Right cardiac atrium (tissue), 5 donors: ENCODE data around the gene STT3A. TPM values are rescaled to one million over a fixed set of nuclear protein-coding genes. Genes with fewer than 3 reads are reported as not detected.
A peak's percentile ranks its signal among the peaks of the same experiment; 100 is the strongest.

Experiments
- ATAC-seq, 2 donors: fragments of 200-7000 bp; cut with Tn5 transposase; one replicate each; pipeline versions ENCODE4 v1.8.0 to v1.9.1; 2020; ENCODE audit warnings: moderate library complexity in 2 of 2, mild to moderate bottlenecking in 1 of 2
- DNase-seq, 3 donors: peaks; one replicate each; pipeline ENCODE4 v3.0.0-alpha.2; 2020
- H3K27ac ChIP-seq: one replicate; pipeline ENCODE4 v1.5.1; 2013; ENCODE audit warnings: mild to moderate bottlenecking, low read length, control low read depth, moderate library complexity
- H3K27me3 ChIP-seq: one replicate; pipeline ENCODE4 v1.6.1; 2013; ENCODE audit not compliant: control insufficient read depth, insufficient read depth
- H3K4me1 ChIP-seq: one replicate; pipeline ENCODE4 v1.6.1; 2013; ENCODE audit warnings: low read length; ENCODE audit not compliant: control insufficient read depth, insufficient read depth
- H3K4me3 ChIP-seq: one replicate; pipeline ENCODE4 v1.5.1; 2013; ENCODE audit warnings: low read length, control low read depth
- H3K9me3 ChIP-seq: one replicate; pipeline ENCODE4 v1.6.1; 2013; ENCODE audit warnings: low read length; ENCODE audit not compliant: control insufficient read depth
- WGBS: extraction: QIAGEN DNeasy Blood & Tissue Kit; methylation state at CpG from one replicate; pipeline ENCODE4 v1.1.7; 2013; 5-methylcytosine and 5-hydroxymethylcytosine counted together
- intact Hi-C, 4 donors: fragments of 100-400 bp; cut with DNase I; formaldehyde crosslinking; loops; one replicate each; pipeline versions ENCODE4 v1.11.0 to v1.14.0; 2022 to 2023
- polyA plus RNA-seq: library from polyadenylated mRNA; stranded (reverse); fragments of 200-250 nt; gene quantifications from one replicate; pipeline ENCODE4 v1.2.3, GENCODE V29; 2013
- total RNA-seq, 4 donors: library from RNA; stranded (reverse); fragmentation: NEBNext Ultra II Directional; extraction: Animal tissue kit (Norgen Biotek cat#: 25700); gene quantifications; one replicate each; pipeline ENCODE4 v1.2.1, GENCODE V29; 2021
- donor health status: healthy with polysubstance abuse.
- donor health status: DM: no; HTN: yes; CAD: no.
- donor health status: DM: no; HTN: no; CAD: no.
- donor health status: DM: no; HTN: yes; CAD: no; lungs with severe emphysema.
- donor health status: DM: yes; HTN: yes; CAD: no.

Gene STT3A
- total and polyA plus RNA-seq, 5 donors: 33.0 to 90.9 (median 74.3) TPM

DNA sequence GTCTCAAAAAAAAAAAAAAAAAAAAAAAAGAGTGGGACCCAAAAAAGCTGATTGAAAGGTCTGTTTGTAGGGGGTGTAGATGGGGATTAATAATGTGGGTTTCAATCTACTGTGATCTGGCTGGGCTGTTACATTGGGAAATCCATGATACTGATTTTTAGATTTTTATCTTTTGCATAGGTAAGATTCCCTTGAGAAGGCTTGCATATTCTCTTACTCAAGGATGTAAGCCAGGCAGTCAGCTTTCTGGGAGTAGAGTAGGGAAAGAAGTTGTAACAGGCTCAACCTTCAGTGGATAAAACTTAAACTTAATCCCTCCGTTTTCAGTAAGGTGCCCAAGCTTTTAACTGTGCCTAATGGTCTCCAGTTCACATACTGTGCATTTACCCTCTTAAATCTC lies 30.4 kb downstream of the STT3A start:
- peaks cover 5% of the 10 kb centered on the region for H3K4me1 ChIP-seq
- no peak overlapping the region for H3K27ac ChIP-seq
- 77% methylated on average over 1 of the region's 1 CpG for WGBS
- ATAC-seq (no peak), DNase-seq (no peak)
- intact Hi-C loops: loop anchor here in 1 of 4 donors (10.0 kb wide), 1 partner anchor 252 kb away; no protein-coding TSS in a partner anchor
- no peaks in the 10 kb centered on the region for H3K27me3 ChIP-seq
- no peak overlapping the region for H3K4me3 ChIP-seq
- H3K9me3 ChIP-seq: no peaks in the 10 kb centered on the region

DNA sequence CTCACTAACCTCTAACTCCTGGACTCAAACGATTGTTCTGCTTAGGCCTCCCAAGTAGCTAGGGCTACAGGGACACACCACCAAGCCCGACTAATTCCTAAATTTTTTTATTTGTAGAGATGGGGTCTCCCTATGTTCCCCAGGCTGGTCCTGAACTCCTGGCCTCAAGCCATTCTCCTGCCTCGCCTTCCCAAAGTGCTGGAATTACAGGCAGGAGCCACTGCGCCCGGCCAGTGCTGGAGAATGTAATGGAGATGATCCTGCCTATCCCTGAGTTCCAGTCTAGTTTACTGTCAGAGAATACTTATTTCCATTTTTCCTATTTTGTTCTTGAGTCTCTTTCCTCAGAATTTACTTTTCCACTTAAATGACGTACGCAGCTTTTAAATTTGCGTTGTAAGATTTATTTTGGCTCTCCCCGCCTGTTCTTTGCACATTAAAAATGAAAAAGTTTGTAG lies 32.1 kb downstream of the STT3A start, which contains the start of gene CHEK1:
TSS of gene CHEK1 (plus strand) at position 408 of the 458 bp plus-strand sequence. CDS start 1,606 bp downstream, outside the sequence.
- peak in 1 of 3 donors; percentile 52 for DNase-seq
- Histone ChIP-seq H3K27me3 (no peaks in the 10 kb centered on the region), H3K4me3 (peak within 1 kb of the TSS; percentile 50), H3K9me3 (no peaks in the 10 kb centered on the region), H3K4me1 (peaks cover 5% of the 10 kb centered on the region), H3K27ac (peak within 1 kb of the TSS; percentile 77)
- intact Hi-C loops: loop anchor here in 1 of 4 donors (10.0 kb wide), 1 partner anchor 250 kb away; no protein-coding TSS in a partner anchor
- no peak for ATAC-seq
- 57% methylated on average over 9 of the region's 9 CpGs for WGBS

DNA sequence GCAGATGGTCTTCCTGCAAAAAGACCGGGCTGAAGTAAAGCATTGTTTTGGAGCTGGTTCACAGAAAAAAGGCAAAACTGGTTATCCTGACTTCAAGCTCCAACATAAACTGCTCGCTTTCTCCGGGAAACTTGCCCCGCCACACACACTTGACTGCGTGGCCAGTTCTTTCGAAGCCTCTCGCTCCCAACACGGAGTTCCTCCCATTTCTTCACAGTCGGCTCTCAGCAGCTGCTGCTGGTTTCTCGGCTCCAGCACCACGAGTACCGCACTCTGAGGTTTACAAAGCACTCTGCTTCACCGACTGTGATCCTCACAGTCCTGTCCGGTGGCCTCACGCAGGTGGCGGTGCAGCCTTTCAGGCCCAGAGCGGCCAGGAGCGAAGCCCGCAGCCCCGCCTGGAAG lies 32.6 kb downstream of the STT3A start:
- Histone ChIP-seq H3K9me3 (no peaks in the 10 kb centered on the region), H3K27me3 (no peaks in the 10 kb centered on the region), H3K4me3 (peak overlapping the region; percentile 50), H3K4me1 (peaks cover 5% of the 10 kb centered on the region), H3K27ac (peak overlapping the region; percentile 77)
- ATAC-seq: peak in 1 of 2 donors; percentile 58
- no peak for DNase-seq
- under 1% methylated on average over 20 of the region's 20 CpGs for WGBS
- intact Hi-C loops: loop anchor here in 1 of 4 donors (10.0 kb wide), 1 partner anchor 250 kb away; no protein-coding TSS in a partner anchor

DNA sequence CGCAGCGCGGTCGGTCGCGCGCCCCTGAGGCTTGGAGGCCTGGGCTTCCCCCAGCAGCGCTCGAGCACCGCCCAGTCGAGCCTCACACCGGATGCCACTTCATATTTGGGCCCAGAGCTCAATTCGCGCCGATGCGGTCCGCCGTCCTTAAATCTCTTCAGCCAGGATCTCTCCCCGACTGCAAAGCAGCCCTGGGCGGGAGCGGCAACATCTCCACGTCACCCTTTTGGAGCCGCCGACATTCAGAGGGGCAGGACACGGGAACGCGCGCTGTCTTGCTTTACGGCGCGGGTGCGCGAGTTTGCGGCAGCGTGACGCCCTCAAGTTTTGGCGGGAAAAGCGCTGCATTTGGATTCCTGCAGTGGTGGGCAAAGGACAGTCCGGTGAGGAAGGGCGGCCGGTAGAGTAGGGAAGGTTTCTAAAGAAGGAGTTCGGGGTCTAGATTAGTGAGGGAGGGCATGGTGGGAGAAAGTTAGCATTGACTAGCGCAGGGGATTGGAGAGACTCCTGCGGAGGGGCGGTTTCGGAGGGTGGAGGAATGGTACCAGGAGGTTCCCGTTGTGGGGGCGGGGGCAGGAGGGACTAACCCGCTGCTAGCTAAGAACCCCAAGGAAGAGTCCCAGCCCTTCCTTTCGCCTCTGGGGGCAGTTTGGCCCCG lies 33.1 kb downstream of the STT3A start:
- Histone ChIP-seq H3K4me1 (peaks cover 5% of the 10 kb centered on the region), H3K27ac (peak overlapping the region; percentile 77), H3K4me3 (peak overlapping the region; percentile 50), H3K9me3 (no peaks in the 10 kb centered on the region), H3K27me3 (no peaks in the 10 kb centered on the region)
- WGBS: under 1% methylated on average over 51 of the region's 51 CpGs
- ATAC-seq (peak; percentile 97 to 98), DNase-seq (peak; percentile 88 to 95 (median 95))
- intact Hi-C loops: loop anchor here in 1 of 4 donors (10.0 kb wide), 1 partner anchor 249 kb away; no protein-coding TSS in a partner anchor

DNA sequence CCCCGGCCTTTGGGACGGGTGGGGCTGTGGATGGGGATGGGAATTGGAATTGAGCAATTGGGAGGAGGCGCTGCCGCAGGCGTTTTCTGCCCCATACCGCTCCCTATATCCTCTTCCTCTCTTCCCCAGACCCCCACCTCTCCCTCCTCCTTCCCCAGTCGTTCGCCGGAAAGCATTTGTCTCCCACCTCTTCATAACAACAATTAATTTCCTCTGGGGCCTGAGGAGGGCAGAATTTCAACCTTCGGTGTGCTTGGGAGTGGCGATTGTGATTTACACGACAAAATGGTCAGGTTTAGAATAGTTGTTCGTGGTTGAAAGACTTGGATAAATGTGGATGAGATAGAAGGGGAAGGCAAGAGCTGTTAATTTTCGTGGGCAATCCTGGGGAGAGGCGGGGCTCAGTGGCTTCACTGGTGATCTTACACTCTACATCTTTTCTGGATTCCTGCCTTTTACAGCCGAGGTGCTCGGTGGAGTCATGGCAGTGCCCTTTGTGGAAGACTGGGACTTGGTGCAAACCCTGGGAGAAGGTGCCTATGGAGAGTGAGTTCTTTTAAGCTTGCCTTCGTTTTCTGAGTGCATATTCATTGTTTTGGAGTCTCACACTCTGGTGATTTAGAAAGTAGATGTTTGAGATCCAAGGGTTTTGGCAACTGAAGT lies 33.8 kb downstream of the STT3A start:
- Histone ChIP-seq H3K4me1 (peaks cover 5% of the 10 kb centered on the region), H3K27me3 (no peaks in the 10 kb centered on the region), H3K9me3 (no peaks in the 10 kb centered on the region), H3K27ac (no peak overlapping the region), H3K4me3 (peak overlapping the region; percentile 50)
- ATAC-seq: no peak
- WGBS: under 1% methylated on average over 18 of the region's 18 CpGs
- intact Hi-C loops: loop anchor here in 1 of 4 donors (10.0 kb wide), 1 partner anchor 248 kb away; no protein-coding TSS in a partner anchor
- DNase-seq: no peak

DNA sequence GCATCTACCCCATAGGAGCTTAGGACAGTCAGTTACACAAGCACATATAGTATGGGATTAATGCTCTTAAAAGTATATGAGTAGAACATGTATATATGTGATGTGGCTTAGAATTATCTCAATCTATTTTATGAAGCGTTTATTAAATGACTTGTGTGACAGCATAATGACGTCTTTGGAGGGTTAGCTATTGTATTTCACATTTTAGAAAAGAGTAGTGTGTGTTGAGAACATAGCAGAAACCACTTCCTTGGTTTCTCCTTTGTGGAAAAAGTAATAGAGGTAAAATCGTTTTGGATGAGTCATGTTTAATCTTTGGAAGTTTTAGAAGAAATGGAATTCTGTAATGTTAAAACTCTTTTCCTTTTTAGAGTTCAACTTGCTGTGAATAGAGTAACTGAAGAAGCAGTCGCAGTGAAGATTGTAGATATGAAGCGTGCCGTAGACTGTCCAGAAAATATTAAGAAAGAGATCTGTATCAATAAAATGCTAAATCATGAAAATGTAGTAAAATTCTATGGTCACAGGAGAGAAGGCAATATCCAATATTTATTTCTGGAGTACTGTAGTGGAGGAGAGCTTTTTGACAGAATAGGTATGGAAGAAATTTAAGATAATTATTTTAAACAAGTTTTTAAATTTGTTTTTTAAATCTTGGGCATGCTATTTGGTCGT lies 34.7 kb downstream of the STT3A start:
- no peak for ATAC-seq
- H3K4me3 ChIP-seq: no peak overlapping the region

DNA sequence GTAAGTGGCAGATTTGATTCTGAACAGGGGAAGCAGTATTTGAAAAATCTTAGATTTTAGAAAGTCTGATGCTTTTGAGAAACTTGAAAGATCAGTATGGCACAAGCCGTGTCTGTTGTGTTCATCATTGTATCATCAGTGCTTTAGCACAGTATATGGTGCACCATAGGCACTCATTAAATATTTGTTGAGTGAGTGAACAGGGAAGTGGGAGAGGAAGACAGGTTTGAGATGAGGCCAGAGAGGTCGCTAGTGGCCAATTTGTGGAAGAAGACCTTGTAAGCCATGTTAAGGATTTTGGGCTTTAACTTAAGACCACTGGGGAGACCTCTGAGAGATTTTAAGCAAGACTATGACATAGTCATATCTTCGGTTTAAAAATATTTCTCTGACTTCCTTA lies 45.2 kb downstream of the STT3A start:
- Histone ChIP-seq H3K4me1 (no peaks in the 10 kb centered on the region), H3K27ac (no peak overlapping the region), H3K9me3 (no peaks in the 10 kb centered on the region), H3K4me3 (no peak overlapping the region), H3K27me3 (no peaks in the 10 kb centered on the region)
- ATAC-seq (no peak), DNase-seq (no peak)
- intact Hi-C loops: no loop called here
- WGBS: 83% methylated on average over 3 of the region's 3 CpGs

More for the DNA sequence above, 34.7 kb downstream of the STT3A start:
- DNase-seq: no peak
- H3K4me1 ChIP-seq: peaks cover 5% of the 10 kb centered on the region
- intact Hi-C loops: loop anchor here in 1 of 4 donors (10.0 kb wide), 1 partner anchor 247 kb away; no protein-coding TSS in a partner anchor
- 71% methylated on average over 7 of the region's 7 CpGs for WGBS
- H3K9me3 ChIP-seq: no peaks in the 10 kb centered on the region
- H3K27ac ChIP-seq: no peak overlapping the region
- H3K27me3 ChIP-seq: no peaks in the 10 kb centered on the region

DNA sequence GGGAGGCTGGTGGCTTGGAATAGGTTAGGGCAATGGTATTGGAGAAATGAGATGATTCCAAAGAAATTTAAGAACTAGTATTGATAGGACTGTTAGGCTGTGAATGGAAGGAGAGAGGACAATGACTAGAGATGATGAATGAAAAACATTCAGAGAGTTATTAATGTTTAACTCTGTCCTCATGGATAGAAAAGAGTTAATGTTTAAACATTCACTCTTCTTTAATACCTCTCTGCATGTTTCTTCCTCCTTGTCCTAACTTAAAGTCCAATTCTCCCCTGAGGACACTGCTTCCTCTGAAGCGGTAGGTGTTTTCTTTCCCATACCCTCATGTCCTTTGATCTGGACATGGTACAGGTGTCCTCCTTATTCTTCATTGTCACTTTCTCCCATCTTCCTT lies 45.7 kb downstream of the STT3A start:
- 89% methylated on average over 1 of the region's 1 CpG for WGBS
- Histone ChIP-seq H3K4me1 (no peaks in the 10 kb centered on the region), H3K27ac (no peak overlapping the region), H3K27me3 (no peaks in the 10 kb centered on the region), H3K9me3 (no peaks in the 10 kb centered on the region), H3K4me3 (no peak overlapping the region)
- no peak for ATAC-seq
- intact Hi-C loops: no loop called here
- no peak for DNase-seq

DNA sequence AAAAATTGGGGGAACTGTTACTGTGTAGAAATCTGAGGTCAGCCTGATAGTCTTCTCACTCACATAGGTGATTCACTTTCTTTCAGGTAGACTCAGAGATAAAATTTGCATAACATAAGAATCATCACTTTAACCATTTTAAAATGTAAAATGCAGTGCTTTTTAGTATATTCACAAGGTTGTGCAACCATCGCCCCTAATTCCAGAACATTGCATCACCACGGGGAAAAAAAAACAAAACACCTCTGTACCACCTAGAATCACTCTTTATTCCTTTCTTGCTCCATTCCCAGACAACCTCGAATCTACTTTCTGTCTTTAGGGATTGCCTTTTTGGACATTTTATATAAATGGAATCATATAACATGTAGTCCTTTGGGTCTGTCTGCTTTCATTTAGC lies 53.2 kb downstream of the STT3A start:
- Histone ChIP-seq H3K27me3 (no peaks in the 10 kb centered on the region), H3K4me3 (no peak overlapping the region), H3K27ac (no peak overlapping the region), H3K4me1 (no peaks in the 10 kb centered on the region), H3K9me3 (no peaks in the 10 kb centered on the region)
- intact Hi-C loops: loop anchor here in 1 of 4 donors (10.0 kb wide), 1 partner anchor 229 kb away; no protein-coding TSS in a partner anchor
- 95% methylated on average over 3 of the region's 3 CpGs for WGBS
- no peak for DNase-seq
- ATAC-seq: no peak

DNA sequence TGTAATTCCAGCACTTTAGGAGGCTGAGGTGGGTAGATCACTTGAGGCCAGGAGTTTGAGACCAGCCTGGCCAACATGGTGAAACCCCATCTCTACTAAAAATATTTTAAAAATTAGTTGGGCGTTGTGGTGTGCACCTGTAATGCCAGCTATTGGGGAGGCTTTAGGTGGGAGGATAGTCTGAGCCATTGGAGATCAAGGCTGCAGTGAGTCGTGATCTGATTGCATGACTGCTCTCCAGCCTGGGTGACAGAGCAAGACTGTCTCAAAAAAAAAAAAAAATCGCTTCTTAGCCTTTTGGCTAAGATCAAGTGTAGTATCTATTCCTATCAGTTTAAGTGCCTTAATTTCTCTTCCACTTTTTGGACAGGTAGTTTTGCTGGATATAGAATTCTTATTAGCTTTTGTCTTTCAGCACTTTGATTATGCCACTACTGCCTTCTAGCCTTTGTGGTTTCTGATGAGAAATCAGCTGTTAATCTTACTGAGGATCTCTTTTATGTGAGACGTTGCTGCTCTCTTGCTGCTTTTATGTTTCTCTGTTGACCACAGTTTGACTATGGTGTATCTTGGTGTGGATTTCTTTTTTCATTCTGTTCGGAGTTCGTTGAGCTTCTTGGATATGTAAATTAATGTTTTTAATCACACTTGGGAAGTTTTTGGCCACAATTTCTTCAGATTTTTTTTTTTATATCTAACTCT lies 57.0 kb downstream of the STT3A start:
- ATAC-seq (no peak), DNase-seq (no peak)
- Histone ChIP-seq H3K4me1 (no peaks in the 10 kb centered on the region), H3K4me3 (no peak overlapping the region), H3K27ac (no peak overlapping the region), H3K27me3 (no peaks in the 10 kb centered on the region), H3K9me3 (no peaks in the 10 kb centered on the region)
- intact Hi-C loops: loop anchor here in 1 of 4 donors (10.0 kb wide), 1 partner anchor 225 kb away; no protein-coding TSS in a partner anchor
- 88% methylated on average over 6 of the region's 6 CpGs for WGBS
